ENCODE data around the gene TRIM73.
"Not testable (repeated sequence)": the region's sequence is repeated elsewhere in the genome, so short reads cannot be mapped to it uniquely, and the experiment has no call there.

The TRIM73 gene

GRCh38 chr7:75414708-75415427 lies 19.4 kb downstream of the TRIM73 start:
- not testable (repeated sequence) for H3K4me3 ChIP-seq (ENCODE audit: low read length); DNase-seq (ENCODE audit: low read depth, low spot score)

- not testable (repeated sequence) for DNase-seq (ENCODE audit: low read depth, low spot score)
Measured at GRCh38 chr7:75415428-75415817, 20.0 kb downstream of the TRIM73 start.

GRCh38 chr7:75415829-75416373 lies 20.5 kb downstream of the TRIM73 start:
- DNase-seq (ENCODE audit: low read depth, low spot score); H3K4me3 ChIP-seq (ENCODE audit: low read length): not testable (repeated sequence)

More at GRCh38 chr7:75415428-75415817, 20.0 kb downstream of the TRIM73 start:
- H3K4me3 ChIP-seq (ENCODE audit: low read length), result not testable (repeated sequence)

- not testable (repeated sequence) for DNase-seq (ENCODE audit: low read depth, low spot score); H3K4me3 ChIP-seq (ENCODE audit: low read length)
Measured at GRCh38 chr7:75416787-75417186, 21.4 kb downstream of the TRIM73 start.

GRCh38 chr7:75418292-75418858 lies 22.9 kb downstream of the TRIM73 start:
- DNase-seq (ENCODE audit: low read depth, low spot score); H3K4me3 ChIP-seq (ENCODE audit: low read length): not testable (repeated sequence)

GRCh38 chr7:75419210-75419609 lies 23.8 kb downstream of the TRIM73 start:
- H3K4me3 ChIP-seq (ENCODE audit: low read length); DNase-seq (ENCODE audit: low read depth, low spot score): not testable (repeated sequence)

GRCh38 chr7:75419693-75420092 lies 24.3 kb downstream of the TRIM73 start:
- H3K4me3 ChIP-seq (ENCODE audit: low read length); DNase-seq (ENCODE audit: low read depth, low spot score): not testable (repeated sequence)

GRCh38 chr7:75420152-75420551 lies 24.7 kb downstream of the TRIM73 start:
- not testable (repeated sequence) for DNase-seq (ENCODE audit: low read depth, low spot score); H3K4me3 ChIP-seq (ENCODE audit: low read length)

- not testable (repeated sequence) for DNase-seq (ENCODE audit: low read depth, low spot score); H3K4me3 ChIP-seq (ENCODE audit: low read length)
Measured at GRCh38 chr7:75421798-75422710, 26.6 kb downstream of the TRIM73 start.

- not testable (repeated sequence) for H3K4me3 ChIP-seq (ENCODE audit: low read length); DNase-seq (ENCODE audit: low read depth, low spot score)
Measured at GRCh38 chr7:75423481-75423880, 28.1 kb downstream of the TRIM73 start.

GRCh38 chr7:75439000-75439399 lies 43.6 kb downstream of the TRIM73 start:
- not testable (repeated sequence) for H3K4me3 ChIP-seq (ENCODE audit: low read length); DNase-seq (ENCODE audit: low read depth, low spot score)

GRCh38 chr7:75442101-75442464 lies 46.7 kb downstream of the TRIM73 start:
- H3K4me3 ChIP-seq (ENCODE audit: low read length), result peak overlapping the region; percentile 51

GRCh38 chr7:75442465-75443111 lies 47.2 kb downstream of the TRIM73 start:
- peak; percentile 7 for DNase-seq (ENCODE audit: low read depth, low spot score)
- peak overlapping the region; percentile 55 for H3K4me3 ChIP-seq (ENCODE audit: low read length)

More at GRCh38 chr7:75442101-75442464, 46.7 kb downstream of the TRIM73 start:
- DNase-seq (ENCODE audit: low read depth, low spot score), result not testable (repeated sequence)

GRCh38 chr7:75449946-75450345 lies 54.5 kb downstream of the TRIM73 start:
- H3K4me3 ChIP-seq (ENCODE audit: low read length); DNase-seq (ENCODE audit: low read depth, low spot score): not testable (repeated sequence)

- H3K4me3 ChIP-seq (ENCODE audit: low read length); DNase-seq (ENCODE audit: low read depth, low spot score): not testable (repeated sequence)
Measured at GRCh38 chr7:75452494-75452955, 57.1 kb downstream of the TRIM73 start.

Data from Jurkat, Clone E6-1 (cell line).